ENCODE data around the gene CFAP68. TPM values are rescaled to one million over a fixed set of nuclear protein-coding genes. Genes with fewer than 3 reads are reported as not detected.

The CFAP68 gene
- total and polyA plus RNA-seq, 10 of the 15 experiments (the other 5 are each of a cell fraction or from before 2014, with no cell fraction given) = 35.7 to 84.4 (median 64.1) TPM

DNA sequence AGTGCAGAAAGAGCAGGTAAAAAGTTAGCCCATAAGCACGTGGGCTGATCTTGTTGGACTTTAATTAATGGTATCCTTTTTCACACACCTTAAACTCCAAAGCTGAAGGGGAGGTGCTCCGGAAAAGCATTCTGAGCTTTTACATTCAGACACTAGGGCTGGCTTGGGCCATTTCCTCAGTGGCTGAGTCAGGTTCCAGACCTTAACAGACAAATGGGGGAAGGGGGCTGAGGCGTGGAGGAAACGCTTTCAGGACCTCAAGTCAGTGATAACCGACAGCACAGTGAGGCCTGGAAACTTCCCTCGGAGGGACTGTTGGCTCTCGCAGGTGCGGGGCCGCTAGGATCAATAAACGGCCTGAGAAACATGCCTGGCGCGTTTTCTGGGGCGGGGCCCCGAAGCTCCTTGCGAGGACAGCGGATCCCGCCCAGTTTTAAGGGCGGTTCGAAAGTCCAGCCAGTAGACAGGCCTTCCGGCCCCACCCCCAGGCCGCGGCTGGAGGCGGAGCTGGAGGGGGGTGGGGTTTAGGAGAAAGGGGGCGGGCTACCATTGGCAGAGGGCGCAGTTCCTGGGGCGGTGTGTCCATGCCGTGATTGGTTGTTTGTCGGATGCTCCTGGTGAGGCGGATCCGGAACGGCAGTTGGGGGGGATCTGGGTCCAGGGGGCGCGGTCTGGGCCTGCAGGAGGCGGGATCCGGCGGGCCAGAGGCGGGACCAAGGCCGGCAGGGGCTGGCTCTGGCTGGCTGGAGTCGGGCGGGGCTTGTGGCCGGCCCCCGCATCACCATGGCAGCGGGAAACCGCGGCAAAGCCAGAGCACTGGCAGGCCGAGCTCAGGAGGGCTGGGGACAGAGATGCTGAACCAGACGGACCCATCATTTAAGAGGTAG lies 47.4 kb downstream of the CFAP68 start (continued):
- TF ChIP-seq, protein P1, sequence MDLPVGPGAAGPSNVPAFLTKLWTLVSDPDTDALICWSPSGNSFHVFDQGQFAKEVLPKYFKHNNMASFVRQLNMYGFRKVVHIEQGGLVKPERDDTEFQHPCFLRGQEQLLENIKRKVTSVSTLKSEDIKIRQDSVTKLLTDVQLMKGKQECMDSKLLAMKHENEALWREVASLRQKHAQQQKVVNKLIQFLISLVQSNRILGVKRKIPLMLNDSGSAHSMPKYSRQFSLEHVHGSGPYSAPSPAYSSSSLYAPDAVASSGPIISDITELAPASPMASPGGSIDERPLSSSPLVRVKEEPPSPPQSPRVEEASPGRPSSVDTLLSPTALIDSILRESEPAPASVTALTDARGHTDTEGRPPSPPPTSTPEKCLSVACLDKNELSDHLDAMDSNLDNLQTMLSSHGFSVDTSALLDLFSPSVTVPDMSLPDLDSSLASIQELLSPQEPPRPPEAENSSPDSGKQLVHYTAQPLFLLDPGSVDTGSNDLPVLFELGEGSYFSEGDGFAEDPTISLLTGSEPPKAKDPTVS (IDR thresholded peaks at IDR 0.05; ENCODE audit: low read depth, low read length) = no peak
- TF ChIP-seq, protein P2, sequence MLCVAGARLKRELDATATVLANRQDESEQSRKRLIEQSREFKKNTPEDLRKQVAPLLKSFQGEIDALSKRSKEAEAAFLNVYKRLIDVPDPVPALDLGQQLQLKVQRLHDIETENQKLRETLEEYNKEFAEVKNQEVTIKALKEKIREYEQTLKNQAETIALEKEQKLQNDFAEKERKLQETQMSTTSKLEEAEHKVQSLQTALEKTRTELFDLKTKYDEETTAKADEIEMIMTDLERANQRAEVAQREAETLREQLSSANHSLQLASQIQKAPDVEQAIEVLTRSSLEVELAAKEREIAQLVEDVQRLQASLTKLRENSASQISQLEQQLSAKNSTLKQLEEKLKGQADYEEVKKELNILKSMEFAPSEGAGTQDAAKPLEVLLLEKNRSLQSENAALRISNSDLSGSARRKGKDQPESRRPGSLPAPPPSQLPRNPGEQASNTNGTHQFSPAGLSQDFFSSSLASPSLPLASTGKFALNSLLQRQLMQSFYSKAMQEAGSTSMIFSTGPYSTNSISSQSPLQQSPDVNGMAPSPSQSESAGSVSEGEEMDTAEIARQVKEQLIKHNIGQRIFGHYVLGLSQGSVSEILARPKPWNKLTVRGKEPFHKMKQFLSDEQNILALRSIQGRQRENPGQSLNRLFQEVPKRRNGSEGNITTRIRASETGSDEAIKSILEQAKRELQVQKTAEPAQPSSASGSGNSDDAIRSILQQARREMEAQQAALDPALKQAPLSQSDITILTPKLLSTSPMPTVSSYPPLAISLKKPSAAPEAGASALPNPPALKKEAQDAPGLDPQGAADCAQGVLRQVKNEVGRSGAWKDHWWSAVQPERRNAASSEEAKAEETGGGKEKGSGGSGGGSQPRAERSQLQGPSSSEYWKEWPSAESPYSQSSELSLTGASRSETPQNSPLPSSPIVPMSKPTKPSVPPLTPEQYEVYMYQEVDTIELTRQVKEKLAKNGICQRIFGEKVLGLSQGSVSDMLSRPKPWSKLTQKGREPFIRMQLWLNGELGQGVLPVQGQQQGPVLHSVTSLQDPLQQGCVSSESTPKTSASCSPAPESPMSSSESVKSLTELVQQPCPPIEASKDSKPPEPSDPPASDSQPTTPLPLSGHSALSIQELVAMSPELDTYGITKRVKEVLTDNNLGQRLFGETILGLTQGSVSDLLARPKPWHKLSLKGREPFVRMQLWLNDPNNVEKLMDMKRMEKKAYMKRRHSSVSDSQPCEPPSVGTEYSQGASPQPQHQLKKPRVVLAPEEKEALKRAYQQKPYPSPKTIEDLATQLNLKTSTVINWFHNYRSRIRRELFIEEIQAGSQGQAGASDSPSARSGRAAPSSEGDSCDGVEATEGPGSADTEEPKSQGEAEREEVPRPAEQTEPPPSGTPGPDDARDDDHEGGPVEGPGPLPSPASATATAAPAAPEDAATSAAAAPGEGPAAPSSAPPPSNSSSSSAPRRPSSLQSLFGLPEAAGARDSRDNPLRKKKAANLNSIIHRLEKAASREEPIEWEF (IDR thresholded peaks at IDR 0.05; ENCODE audit: insufficient replicate concordance, low read depth, low read length) = no peak
- TF ChIP-seq, protein P3, sequence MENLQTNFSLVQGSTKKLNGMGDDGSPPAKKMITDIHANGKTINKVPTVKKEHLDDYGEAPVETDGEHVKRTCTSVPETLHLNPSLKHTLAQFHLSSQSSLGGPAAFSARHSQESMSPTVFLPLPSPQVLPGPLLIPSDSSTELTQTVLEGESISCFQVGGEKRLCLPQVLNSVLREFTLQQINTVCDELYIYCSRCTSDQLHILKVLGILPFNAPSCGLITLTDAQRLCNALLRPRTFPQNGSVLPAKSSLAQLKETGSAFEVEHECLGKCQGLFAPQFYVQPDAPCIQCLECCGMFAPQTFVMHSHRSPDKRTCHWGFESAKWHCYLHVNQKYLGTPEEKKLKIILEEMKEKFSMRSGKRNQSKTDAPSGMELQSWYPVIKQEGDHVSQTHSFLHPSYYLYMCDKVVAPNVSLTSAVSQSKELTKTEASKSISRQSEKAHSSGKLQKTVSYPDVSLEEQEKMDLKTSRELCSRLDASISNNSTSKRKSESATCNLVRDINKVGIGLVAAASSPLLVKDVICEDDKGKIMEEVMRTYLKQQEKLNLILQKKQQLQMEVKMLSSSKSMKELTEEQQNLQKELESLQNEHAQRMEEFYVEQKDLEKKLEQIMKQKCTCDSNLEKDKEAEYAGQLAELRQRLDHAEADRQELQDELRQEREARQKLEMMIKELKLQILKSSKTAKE (IDR thresholded peaks at IDR 0.05; ENCODE audit: low read depth, poor library complexity, severe bottlenecking) = no peak
- TF ChIP-seq KAT2A (conservative IDR thresholded peaks at IDR 0.05; ENCODE audit: control insufficient read depth, low read depth, low read length) = no peak
- no peak for TF ChIP-seq FOS (IDR thresholded peaks at IDR 0.05; ENCODE audit: borderline replicate concordance, extremely low read depth, insufficient read length)
- TF ChIP-seq, protein P4, sequence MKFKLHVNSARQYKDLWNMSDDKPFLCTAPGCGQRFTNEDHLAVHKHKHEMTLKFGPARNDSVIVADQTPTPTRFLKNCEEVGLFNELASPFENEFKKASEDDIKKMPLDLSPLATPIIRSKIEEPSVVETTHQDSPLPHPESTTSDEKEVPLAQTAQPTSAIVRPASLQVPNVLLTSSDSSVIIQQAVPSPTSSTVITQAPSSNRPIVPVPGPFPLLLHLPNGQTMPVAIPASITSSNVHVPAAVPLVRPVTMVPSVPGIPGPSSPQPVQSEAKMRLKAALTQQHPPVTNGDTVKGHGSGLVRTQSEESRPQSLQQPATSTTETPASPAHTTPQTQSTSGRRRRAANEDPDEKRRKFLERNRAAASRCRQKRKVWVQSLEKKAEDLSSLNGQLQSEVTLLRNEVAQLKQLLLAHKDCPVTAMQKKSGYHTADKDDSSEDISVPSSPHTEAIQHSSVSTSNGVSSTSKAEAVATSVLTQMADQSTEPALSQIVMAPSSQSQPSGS (IDR thresholded peaks at IDR 0.05; ENCODE audit: low read length) = no peak
- TF ChIP-seq ZSCAN29 (IDR thresholded peaks at IDR 0.05) = no peak
- peak in 1 of 2 experiments; percentile 73; a peak in 2 of 3 replicates for TF ChIP-seq EGR1 (IDR thresholded peaks at IDR 0.05; ENCODE audit: borderline replicate concordance in 1 of 2, low read depth in 2 of 2, low read length in 2 of 2)
- TF ChIP-seq EED (IDR thresholded peaks at IDR 0.05; ENCODE audit: low read depth) = no peak
- TF ChIP-seq CBX3 (IDR thresholded peaks at IDR 0.05; ENCODE audit: borderline replicate concordance, low read depth) = no peak
- TF ChIP-seq, protein P5, sequence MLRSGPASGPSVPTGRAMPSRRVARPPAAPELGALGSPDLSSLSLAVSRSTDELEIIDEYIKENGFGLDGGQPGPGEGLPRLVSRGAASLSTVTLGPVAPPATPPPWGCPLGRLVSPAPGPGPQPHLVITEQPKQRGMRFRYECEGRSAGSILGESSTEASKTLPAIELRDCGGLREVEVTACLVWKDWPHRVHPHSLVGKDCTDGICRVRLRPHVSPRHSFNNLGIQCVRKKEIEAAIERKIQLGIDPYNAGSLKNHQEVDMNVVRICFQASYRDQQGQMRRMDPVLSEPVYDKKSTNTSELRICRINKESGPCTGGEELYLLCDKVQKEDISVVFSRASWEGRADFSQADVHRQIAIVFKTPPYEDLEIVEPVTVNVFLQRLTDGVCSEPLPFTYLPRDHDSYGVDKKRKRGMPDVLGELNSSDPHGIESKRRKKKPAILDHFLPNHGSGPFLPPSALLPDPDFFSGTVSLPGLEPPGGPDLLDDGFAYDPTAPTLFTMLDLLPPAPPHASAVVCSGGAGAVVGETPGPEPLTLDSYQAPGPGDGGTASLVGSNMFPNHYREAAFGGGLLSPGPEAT (IDR thresholded peaks at IDR 0.05; ENCODE audit: low read depth) = no peak
- peak; percentile 14 for TF ChIP-seq SP1 (IDR thresholded peaks at IDR 0.05; ENCODE audit: low read depth, low read length)
- no peak for TF ChIP-seq ZNF207 (IDR thresholded peaks at IDR 0.05; ENCODE audit: borderline replicate concordance)
- TF ChIP-seq POLR2AphosphoS5 (IDR thresholded peaks at IDR 0.05; ENCODE audit: low read length) = peak; percentile 49; the same call in 1 of the 2 replicates
- no peak for TF ChIP-seq RBBP5 (conservative IDR thresholded peaks at IDR 0.05)
- peak; percentile 18; the same call in 1 of the 2 replicates for TF ChIP-seq RFX5 (IDR thresholded peaks at IDR 0.05; ENCODE audit: low read depth, low read length)
